Measurements from ENCODE around the gene LDLRAD4.

Gene LDLRAD4

GRCh38 chr18:13625355-13625754 lies 406.8 kb downstream of the LDLRAD4 start:
- Mint-ChIP-seq H3K4me1 (peaks cover 7% of the 10 kb centered on the region), H3K27me3 (ENCODE audit: low read depth) (peaks cover 16% of the 10 kb centered on the region), H3K36me3 (ENCODE audit: low read depth) (no peaks in the 10 kb centered on the region), H3K4me3 (no peak overlapping the region), H3K9me3 (no peaks in the 10 kb centered on the region), H3K27ac (no peak overlapping the region)
- TF ChIP-seq CTCF (IDR thresholded peaks at IDR 0.05; ENCODE audit: unreplicated experiment in 3 of 3) = no peak

GRCh38 chr18:13625843-13626543 lies 407.4 kb downstream of the LDLRAD4 start:
- Mint-ChIP-seq H3K27ac (no peak overlapping the region), H3K4me1 (peaks cover 7% of the 10 kb centered on the region), H3K27me3 (ENCODE audit: low read depth) (peaks cover 13% of the 10 kb centered on the region), H3K4me3 (no peak overlapping the region), H3K36me3 (ENCODE audit: low read depth) (no peaks in the 10 kb centered on the region), H3K9me3 (no peaks in the 10 kb centered on the region)
- no peak for TF ChIP-seq CTCF (IDR thresholded peaks at IDR 0.05; ENCODE audit: unreplicated experiment in 3 of 3)

- Mint-ChIP-seq H3K4me1 (peaks cover 7% of the 10 kb centered on the region), H3K27ac (no peak overlapping the region), H3K27me3 (ENCODE audit: low read depth) (peaks cover 13% of the 10 kb centered on the region), H3K36me3 (ENCODE audit: low read depth) (no peaks in the 10 kb centered on the region), H3K4me3 (no peak overlapping the region), H3K9me3 (no peaks in the 10 kb centered on the region)
- no peak for TF ChIP-seq CTCF (IDR thresholded peaks at IDR 0.05; ENCODE audit: unreplicated experiment in 3 of 3)
Observed at GRCh38 chr18:13626544-13626908, 408.0 kb downstream of the LDLRAD4 start.

- Mint-ChIP-seq H3K9me3 (no peaks in the 10 kb centered on the region), H3K27ac (no peak overlapping the region), H3K27me3 (ENCODE audit: low read depth) (peaks cover 13% of the 10 kb centered on the region), H3K4me1 (peaks cover 7% of the 10 kb centered on the region), H3K36me3 (ENCODE audit: low read depth) (no peaks in the 10 kb centered on the region), H3K4me3 (no peak overlapping the region)
- TF ChIP-seq CTCF (IDR thresholded peaks at IDR 0.05; ENCODE audit: unreplicated experiment in 3 of 3) = no peak
Observed at GRCh38 chr18:13627639-13628038, 409.1 kb downstream of the LDLRAD4 start.

GRCh38 chr18:13628211-13628610 lies 409.7 kb downstream of the LDLRAD4 start:
- TF ChIP-seq CTCF (IDR thresholded peaks at IDR 0.05; ENCODE audit: unreplicated experiment in 3 of 3) = no peak
- Mint-ChIP-seq H3K36me3 (ENCODE audit: low read depth) (no peaks in the 10 kb centered on the region), H3K4me3 (no peak overlapping the region), H3K27ac (no peak overlapping the region), H3K9me3 (no peaks in the 10 kb centered on the region), H3K4me1 (peaks cover 7% of the 10 kb centered on the region), H3K27me3 (ENCODE audit: low read depth) (peaks cover 13% of the 10 kb centered on the region)

All from nephron (organoid).